ENCODE results near the gene ARHGEF6. TPM values are rescaled to one million over a fixed set of nuclear protein-coding genes. Genes with fewer than 3 reads are reported as not detected.

The ARHGEF6 gene
- total RNA-seq, 1 experiment from 2014 or later, result 4.8 TPM

DNA sequence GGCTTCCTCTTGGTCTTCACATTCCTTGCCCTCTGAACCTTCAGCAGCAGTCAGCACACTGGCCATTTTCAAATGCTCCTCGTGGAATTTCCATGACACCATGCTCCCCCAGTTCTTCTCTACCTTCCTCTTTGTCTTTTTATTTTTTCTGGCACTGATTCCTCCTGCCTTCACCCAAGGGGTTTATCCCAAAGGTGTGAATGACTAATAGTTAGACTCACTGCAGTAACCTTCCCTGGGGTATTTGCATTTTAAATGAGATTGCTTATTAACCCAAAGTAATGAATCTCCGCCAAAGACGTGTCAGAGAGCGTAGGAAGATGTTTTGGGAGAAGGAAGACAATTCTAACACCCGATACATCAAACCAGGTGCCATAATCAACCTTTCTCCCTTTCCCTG lies 96.6 kb downstream of the ARHGEF6 start:
- Histone ChIP-seq H3K4me3 (no peak overlapping the region), H3K36me3 (no peaks in the 10 kb centered on the region), H3K9me3 (no peaks in the 10 kb centered on the region), H3K27me3 (no peaks in the 10 kb centered on the region)
- DNase-seq, result no peak

DNA sequence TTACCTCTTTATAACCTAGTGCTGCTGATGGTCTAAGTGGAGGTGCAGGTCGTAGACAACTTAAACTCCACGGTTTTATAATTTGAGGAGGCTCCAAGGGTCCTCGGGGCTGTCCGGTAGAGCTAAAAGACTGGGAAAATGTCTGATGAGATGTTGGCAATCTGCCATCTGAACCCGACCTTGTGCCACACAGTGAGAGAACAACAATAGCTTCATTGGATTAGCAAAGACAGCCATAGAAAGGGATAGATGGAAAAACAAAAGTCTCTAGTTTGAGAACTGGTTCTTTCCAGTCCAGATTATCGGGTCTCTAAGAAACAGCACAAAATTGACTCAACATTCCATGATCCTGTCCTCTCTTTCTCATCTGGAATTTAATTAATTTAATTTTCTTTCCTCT lies 101.2 kb downstream of the ARHGEF6 start:
- H3K27me3 ChIP-seq, result no peaks in the 10 kb centered on the region
- H3K9me3 ChIP-seq, result no peaks in the 10 kb centered on the region
- no peaks in the 10 kb centered on the region for H3K36me3 ChIP-seq
- no peak overlapping the region for H3K4me3 ChIP-seq
- DNase-seq, result no peak

DNA sequence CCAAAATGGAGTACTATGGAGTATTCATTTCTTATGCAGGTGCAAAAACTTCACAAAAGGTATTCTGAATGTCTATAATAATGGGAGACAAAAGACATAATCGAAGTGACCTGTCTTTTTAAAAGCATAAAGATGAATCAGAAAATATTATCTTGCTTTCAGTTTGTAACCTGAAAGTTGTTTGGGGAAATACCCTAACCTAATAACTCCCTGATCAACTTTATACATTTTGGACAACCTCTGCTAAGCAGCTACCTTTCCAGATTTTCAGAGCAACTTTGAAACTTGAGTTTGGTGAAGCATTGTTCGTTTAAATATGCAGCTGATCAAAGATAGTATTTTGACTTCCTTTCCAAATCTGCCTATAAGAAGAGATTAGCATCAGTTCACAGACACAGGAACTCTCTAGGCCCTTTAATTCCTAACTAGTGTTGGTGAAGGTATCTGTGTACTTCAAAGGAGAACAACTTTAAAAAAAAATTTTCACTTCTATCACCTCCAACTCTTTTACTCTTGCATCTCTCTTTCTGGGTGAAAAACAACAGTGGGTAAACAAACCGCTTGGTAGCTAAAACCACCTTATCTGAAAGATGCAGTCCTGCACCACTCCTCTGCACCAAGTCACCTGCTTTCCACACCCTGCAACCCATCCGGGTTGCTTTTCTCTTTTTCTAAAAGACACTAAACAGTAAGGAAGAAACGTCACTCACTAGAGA lies 106.3 kb downstream of the ARHGEF6 start:
- no peaks in the 10 kb centered on the region for H3K36me3 ChIP-seq
- no peak for DNase-seq
- no peaks in the 10 kb centered on the region for H3K27me3 ChIP-seq
- no peaks in the 10 kb centered on the region for H3K9me3 ChIP-seq
- H3K4me3 ChIP-seq, result no peak overlapping the region

DNA sequence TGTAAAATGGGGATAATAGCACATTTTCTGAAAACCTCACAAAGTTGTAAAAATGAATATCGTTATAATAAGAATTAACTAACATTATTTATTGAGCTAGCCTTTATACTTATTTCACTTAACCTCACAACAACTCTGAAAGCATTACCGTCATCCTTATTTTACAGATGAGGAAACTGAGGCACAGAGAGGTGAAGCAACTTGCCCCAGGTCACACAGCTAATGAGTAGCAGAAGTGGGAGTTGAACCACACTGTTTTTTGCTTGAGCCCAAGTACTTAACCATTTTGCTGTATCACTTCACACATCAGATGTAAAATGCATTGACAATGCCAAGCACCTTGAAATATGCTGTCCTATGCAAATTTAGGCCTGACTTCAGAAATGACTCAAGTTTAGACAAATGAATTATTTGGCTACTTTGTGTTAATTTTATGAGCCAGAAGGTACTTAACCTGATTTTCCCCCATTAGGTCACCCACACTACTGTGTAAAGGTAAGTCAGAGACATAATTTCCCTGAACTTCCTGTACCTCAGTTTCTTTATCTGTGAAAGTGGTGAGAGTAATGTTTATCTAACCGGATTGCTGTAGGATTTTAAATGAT lies 109.6 kb downstream of the ARHGEF6 start:
- Histone ChIP-seq H3K9me3 (no peaks in the 10 kb centered on the region), H3K36me3 (no peaks in the 10 kb centered on the region)

DNA sequence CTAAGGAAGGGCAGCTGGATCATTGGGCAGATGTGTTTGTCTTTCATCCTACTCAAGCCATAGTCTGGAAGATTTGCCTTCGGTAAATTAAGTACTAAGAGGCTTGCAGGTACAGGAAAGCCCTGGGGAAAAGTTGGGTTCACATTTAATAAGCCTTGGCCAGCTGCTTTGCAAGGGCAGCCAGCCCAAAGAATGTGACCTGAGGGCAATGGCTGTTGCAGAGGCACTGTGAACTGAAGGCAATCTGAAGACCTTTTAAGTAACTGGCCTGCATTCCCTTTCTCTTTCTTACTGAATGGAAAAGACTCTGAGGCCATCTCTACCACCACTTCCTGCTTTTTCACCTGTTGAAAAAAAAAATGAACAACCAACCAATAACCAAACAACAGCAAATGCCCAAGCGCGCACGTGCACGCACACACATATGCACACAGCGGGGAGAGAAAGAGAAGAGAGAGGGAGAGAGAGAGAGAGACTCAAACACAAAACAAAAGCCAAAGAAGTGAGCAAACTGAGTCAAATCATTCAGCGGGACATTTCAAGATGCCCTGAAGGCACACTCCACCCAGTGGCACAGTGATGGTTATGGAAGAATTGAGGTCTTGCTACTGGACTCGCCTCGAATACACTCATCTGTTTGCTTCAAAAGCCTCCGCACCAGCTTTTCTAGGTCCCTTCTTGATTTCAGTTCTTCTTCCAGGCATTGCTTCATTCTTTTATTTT lies 113.1 kb downstream of the ARHGEF6 start:
- no peak for DNase-seq
- Histone ChIP-seq H3K27me3 (no peaks in the 10 kb centered on the region), H3K36me3 (no peaks in the 10 kb centered on the region), H3K4me3 (no peak overlapping the region), H3K9me3 (no peaks in the 10 kb centered on the region)

More for the DNA sequence above, 109.6 kb downstream of the ARHGEF6 start:
- DNase-seq, result no peak
- Histone ChIP-seq H3K27me3 (no peaks in the 10 kb centered on the region), H3K4me3 (no peak overlapping the region)

DNA sequence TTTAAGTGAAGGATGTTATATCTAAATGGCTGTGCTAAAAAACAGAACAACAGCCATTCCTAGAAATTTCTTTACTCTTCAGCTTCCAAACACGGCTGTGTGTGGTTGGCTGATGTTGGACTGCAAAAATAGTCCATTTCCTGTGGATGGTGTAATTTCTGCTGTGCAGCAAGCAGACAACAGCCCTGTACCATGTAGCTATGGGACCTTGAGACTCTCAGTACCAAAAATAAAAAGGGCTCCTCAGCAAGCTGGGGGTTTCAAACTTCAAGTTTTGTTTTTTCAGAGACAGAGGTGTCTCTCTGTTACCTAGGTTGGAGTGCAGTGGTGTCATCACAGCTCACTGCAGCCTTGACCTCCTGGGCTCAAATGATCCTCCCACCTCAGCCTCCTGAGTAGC lies 114.6 kb downstream of the ARHGEF6 start:
- Histone ChIP-seq H3K9me3 (no peaks in the 10 kb centered on the region), H3K27me3 (no peaks in the 10 kb centered on the region), H3K36me3 (no peaks in the 10 kb centered on the region), H3K4me3 (no peak overlapping the region)
- DNase-seq, result no peak

DNA sequence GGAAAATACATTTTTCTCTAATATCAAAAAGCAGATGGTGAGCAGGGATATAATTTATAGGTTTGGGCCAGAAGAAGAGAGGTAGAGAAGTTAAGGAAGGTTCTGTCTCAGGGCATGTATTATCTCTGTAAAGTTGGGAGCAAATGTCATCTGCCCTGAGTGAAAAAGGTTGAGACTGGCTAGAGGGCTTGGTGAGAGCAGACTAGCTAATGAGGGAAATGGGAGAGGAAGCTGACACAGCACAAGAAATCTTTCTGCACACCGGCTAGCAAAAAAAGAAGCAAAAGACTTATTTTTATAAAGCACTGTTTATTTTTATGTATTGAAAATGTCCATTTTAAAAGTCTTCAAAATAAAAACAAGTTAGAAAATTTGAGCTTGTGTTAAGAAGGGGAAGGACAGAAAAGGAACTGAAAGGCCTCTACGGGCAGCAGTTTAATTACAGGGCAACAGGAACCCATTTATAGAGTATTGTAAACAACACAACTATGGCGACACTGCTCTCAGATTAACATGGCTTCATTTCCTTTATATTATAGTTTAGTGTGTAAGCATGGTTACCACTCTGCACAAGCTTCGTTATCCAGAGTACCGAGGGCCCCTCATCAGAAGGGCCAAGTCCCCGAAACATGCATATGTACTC lies 115.4 kb downstream of the ARHGEF6 start:
- H3K36me3 ChIP-seq, result no peaks in the 10 kb centered on the region
- DNase-seq, result no peak

DNA sequence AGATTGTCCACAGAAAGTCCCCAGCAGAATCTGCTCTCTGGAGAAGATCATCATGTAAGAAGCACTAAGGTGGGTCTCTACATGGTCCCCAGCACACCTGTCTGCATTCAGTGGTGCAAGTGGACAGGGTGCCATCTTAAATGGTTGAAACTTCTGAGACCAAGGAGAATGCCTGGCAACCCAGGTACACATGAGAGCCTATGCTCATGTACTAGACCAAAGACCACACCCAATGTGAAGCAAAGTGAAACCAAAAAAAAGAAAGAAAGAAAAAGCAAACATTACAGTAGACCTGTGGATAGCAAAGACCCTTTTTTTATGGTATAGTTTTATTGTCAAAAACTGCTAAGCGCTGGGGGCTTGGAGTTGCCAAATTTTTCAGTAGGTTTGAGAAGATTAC lies 117.8 kb downstream of the ARHGEF6 start:
- no peaks in the 10 kb centered on the region for H3K36me3 ChIP-seq
- no peaks in the 10 kb centered on the region for H3K27me3 ChIP-seq
- DNase-seq, result no peak
- H3K9me3 ChIP-seq, result no peaks in the 10 kb centered on the region
- no peak overlapping the region for H3K4me3 ChIP-seq

More for the DNA sequence above, 115.4 kb downstream of the ARHGEF6 start:
- Histone ChIP-seq H3K4me3 (no peak overlapping the region), H3K27me3 (no peaks in the 10 kb centered on the region), H3K9me3 (no peaks in the 10 kb centered on the region)

DNA sequence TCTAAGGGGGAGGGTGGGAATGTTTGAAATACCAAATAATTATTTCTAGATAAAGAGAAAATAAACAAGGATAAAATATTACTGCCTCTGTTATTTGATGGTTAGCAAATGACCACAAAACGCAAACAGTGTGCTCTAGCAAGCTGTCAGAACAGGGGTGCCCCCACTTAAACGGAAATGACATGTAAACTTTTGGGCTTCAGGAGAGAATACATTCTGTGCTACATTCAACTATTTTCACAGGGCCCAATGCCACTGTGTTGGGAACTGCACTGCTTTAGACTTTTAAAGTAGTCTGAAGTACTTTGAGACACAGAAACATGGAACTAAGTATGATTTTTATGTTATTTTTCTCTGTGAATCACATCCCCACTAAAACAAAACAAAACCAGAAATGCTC lies 118.6 kb downstream of the ARHGEF6 start:
- H3K27me3 ChIP-seq, result no peaks in the 10 kb centered on the region
- H3K9me3 ChIP-seq, result no peaks in the 10 kb centered on the region
- no peak overlapping the region for H3K4me3 ChIP-seq
- no peaks in the 10 kb centered on the region for H3K36me3 ChIP-seq
- no peak for DNase-seq

DNA sequence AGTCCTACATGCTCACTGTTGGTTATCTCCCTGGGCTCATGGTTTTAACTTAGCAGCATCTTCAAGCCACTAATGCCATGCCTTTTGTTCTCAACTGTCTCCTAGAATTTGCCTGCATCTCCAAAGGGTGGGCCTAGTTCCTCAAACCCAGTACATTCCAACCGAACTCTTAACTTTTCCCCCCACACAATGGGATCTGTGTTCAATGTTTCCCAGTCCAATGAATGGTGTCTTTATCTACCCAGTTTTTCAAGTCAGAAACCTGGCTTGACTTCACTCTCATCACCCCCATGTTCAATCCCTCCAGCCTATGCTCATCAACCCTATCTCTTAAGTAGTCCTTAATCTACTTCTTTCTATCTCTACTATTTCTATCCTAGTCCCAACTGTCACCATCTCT lies 119.8 kb downstream of the ARHGEF6 start:
- no peaks in the 10 kb centered on the region for H3K27me3 ChIP-seq
- H3K9me3 ChIP-seq, result no peaks in the 10 kb centered on the region
- no peak overlapping the region for H3K4me3 ChIP-seq
- no peak for DNase-seq
- no peaks in the 10 kb centered on the region for H3K36me3 ChIP-seq

DNA sequence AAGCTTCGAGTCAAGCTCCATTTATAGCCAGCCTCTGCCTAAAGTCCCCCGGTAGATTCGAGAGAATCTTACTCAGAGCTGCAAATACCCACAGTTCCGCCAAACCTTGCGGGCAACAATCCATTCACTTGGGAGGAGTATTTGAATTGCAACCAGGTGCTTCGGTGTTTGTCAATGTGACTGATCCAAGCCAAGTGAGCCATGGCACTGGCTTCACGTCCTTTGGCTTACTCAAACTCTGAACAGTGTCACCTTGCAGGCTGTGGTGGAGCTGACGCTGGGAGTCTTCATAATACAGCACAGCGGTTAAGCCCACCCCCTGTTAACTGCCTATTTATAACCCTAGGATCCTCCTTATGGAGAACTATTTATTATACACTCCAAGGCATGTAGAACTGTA lies 121.6 kb downstream of the ARHGEF6 start:
- no peaks in the 10 kb centered on the region for H3K36me3 ChIP-seq
- H3K4me3 ChIP-seq, result no peak overlapping the region
- H3K9me3 ChIP-seq, result no peaks in the 10 kb centered on the region
- no peak for DNase-seq
- H3K27me3 ChIP-seq, result no peaks in the 10 kb centered on the region

DNA sequence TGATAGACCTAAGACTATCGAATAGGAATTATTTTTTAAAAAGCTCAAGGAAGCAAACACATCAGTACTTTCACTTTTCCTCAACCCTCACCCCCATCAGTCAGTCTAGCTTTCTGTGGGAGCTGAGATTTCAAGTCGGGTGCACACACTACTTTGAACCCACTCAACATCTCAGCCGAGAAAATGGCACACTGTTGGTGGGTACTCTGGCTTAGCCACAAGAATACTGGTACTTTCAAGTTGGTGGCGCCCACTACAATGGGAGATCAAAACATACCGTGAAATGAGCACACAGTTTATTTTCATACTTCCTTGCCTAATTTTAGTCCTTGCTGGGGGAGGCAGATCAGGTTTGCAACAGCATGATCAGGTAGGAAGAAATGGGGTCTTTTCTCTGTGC lies 122.6 kb downstream of the ARHGEF6 start:
- no peak for DNase-seq
- Histone ChIP-seq H3K4me3 (no peak overlapping the region), H3K27me3 (no peaks in the 10 kb centered on the region), H3K9me3 (no peaks in the 10 kb centered on the region), H3K36me3 (no peaks in the 10 kb centered on the region)

DNA sequence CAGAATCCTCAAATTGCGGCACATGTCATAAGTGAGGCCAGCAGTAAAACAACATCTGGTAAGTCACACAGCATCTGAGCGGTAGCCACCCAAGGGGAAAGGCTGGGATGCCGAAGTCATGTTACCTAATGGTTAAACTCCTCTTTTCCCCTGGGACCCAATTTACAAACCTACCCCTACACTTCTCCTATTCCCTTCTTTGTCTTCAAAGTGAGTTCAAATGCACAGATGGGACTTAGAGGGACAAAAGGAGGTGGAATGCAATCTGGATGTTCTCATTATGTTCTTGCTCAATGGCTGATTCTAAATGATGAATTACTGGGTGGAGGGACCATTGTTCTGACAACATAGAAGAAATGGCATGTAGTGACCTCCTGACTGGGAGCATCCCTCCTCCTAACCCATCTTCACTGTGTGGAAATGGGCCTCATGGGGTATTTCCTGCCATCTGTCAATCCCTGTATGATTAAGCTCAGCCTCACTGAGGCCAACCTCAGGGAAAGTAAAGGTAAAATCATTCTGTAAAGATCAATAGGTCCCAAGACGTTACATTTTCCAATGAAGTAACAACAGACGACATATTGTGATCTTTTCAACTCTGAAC lies 124.3 kb downstream of the ARHGEF6 start:
- H3K36me3 ChIP-seq, result no peaks in the 10 kb centered on the region
- H3K4me3 ChIP-seq, result no peak overlapping the region
- DNase-seq, result no peak
- H3K9me3 ChIP-seq, result no peaks in the 10 kb centered on the region
- H3K27me3 ChIP-seq, result no peaks in the 10 kb centered on the region

DNA sequence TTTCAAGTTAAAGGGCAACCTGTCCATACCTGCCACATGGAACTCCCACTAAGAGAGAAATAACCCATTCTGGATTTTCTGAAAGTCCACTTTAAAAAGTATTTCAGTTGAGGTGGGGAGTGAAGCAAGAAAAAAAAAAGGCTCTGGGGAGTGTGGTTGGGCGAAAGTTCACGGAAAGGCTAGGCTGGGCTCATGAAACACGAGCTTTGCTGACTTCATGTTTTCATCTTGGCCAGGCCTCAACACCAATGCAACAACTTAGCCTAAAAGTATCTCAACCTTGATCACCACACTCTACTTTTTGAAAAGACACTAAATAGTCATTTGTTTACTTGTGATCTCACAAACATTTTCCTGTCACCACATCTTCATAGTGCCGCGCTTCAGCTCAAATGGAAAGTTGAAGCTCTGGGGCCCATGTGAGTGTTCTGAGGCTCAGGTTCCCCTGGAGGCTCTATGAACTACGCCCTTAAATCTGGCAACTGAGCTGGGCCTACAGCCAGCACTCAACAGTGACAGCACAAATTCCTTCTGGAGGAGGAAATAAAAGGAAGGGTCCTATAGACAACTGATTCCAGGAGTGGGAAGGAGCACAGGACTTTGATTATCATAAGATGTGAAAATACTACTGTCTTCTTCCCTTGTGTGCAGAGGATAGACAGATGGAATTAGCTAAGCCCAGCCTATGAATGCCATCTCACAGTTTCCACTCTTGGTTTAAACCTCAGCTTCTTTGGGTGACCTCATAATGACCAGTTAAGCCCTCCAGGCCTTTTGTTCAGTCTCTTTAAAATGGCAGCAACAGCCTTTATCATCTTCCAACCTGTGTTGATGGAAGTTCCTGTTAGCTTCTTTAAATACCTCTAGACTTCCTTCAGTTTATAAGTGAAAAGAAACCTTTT lies 127.7 kb downstream of the ARHGEF6 start:
- Histone ChIP-seq H3K36me3 (no peaks in the 10 kb centered on the region), H3K9me3 (no peaks in the 10 kb centered on the region), H3K27me3 (no peaks in the 10 kb centered on the region), H3K4me3 (no peak overlapping the region)
- DNase-seq, result no peak

DNA sequence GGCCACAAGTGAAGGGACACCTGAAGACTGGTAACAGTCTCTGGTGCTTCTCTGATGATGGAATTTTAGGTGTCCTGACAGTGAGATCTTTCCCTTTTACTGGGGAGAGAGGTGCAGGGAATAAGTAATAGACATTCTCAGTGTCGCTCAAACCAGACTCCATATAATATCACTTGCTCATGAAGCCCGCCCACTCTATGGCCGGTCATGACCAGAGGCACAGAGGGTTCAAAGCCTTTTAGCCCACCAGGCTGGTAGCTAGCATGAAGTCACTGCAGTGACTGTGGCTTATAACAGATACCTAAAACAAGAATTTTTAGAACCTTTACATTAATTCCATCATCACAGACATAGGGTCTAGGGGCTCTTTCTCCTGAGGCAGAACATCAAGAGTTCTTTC lies 129.9 kb downstream of the ARHGEF6 start:
- H3K9me3 ChIP-seq, result no peaks in the 10 kb centered on the region
- no peaks in the 10 kb centered on the region for H3K27me3 ChIP-seq
- no peak for DNase-seq
- H3K36me3 ChIP-seq, result no peaks in the 10 kb centered on the region
- no peak overlapping the region for H3K4me3 ChIP-seq

DNA sequence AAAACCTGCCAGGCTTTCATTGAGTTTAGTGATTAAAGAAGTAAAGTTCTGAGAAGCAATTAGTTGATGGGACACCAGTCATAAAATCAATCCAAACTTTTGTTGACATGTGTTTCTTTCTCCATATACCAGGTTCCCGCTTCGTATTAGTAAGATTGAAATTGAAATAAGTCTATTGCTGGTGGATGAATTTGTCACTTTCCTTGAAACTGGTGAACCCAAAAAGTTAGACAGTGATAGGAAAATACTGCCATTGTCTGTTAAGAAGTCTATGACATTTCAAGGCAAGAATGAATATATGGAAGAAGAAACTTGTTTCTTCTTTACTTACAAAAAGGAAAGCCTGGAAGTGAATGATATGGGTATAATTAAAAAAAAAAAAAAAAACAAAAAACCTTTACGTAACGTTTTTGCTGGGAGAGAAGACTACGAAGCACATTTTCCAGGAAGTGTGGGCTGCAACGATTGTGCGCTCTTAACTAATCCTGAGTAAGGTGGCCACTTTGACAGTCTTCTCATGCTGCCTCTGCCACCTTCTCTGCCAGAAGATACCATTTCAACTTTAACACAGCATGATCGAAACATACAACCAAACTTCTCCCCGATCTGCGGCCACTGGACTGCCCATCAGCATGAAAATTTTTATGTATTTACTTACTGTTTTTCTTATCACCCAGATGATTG lies 132.9 kb downstream of the ARHGEF6 start, which contains the start of gene CD40LG:
TSS of gene CD40LG (plus strand) at position 482 of the 684 bp plus-strand sequence. CDS start at position 573, 91 bp downstream.
- DNase-seq, result no peak
- Histone ChIP-seq H3K27me3 (no peaks in the 10 kb centered on the region), H3K9me3 (no peaks in the 10 kb centered on the region), H3K4me3 (no peak within 1 kb of the TSS), H3K36me3 (no peaks in the 10 kb centered on the region)
